Loucy (cell line): ENCODE measurements around the gene ZPBP2.

Source experiments
- H2AFZ ChIP-seq: fragments of 200-600 bp; sonication (generic); 2 replicates; pipeline ENCODE4 v1.6.0; 2016; ENCODE audit warnings: antibody characterized with exemption, mild to moderate bottlenecking, low read length, moderate library complexity
- H3F3A ChIP-seq: fragments of 200-600 bp; 2 replicates; pipeline ENCODE4 v1.6.0; 2016; ENCODE audit warnings: antibody characterized with exemption, low read depth, mild to moderate bottlenecking
- H3K27me3 ChIP-seq: fragments of 200-600 bp; sonication (generic); 2 replicates; pipeline ENCODE4 v1.6.1; 2014; ENCODE audit warnings: low read length, mild to moderate bottlenecking; ENCODE audit not compliant: insufficient read depth, poor library complexity, severe bottlenecking
- H3K36me3 ChIP-seq: fragments of 200-600 bp; sonication (generic); 2 replicates; pipeline ENCODE4 v1.6.1; 2016; ENCODE audit warnings: low read length; ENCODE audit not compliant: insufficient read depth
- H3K4me1 ChIP-seq: fragments of 200-600 bp; sonication (generic); 2 replicates; pipeline ENCODE4 v1.5.1; 2014; ENCODE audit warnings: low read length, mild to moderate bottlenecking; ENCODE audit not compliant: insufficient read depth, poor library complexity, severe bottlenecking
- H3K4me2 ChIP-seq: fragments of 200-600 bp; sonication (generic); 2 replicates; pipeline ENCODE4 v1.6.0; 2014; ENCODE audit warnings: antibody characterized with exemption, low read length, low read depth, mild to moderate bottlenecking; ENCODE audit not compliant: poor library complexity, severe bottlenecking
- H3K4me3 ChIP-seq: fragments of 200-600 bp; sonication (generic); 2 replicates; pipeline ENCODE4 v1.5.1; 2014; ENCODE audit warnings: low read length, mild to moderate bottlenecking, mixed read lengths; ENCODE audit not compliant: poor library complexity, severe bottlenecking
- H3K79me2 ChIP-seq: fragments of 200-600 bp; sonication (generic); 2 replicates; pipeline ENCODE4 v1.6.1; 2014; ENCODE audit warnings: low read length; ENCODE audit not compliant: insufficient read depth
- H3K9ac ChIP-seq: fragments of 200-600 bp; sonication (generic); 2 replicates; pipeline ENCODE4 v1.6.0; 2014; ENCODE audit warnings: mild to moderate bottlenecking, low read depth, low read length, moderate library complexity; ENCODE audit not compliant: poor library complexity, severe bottlenecking
- H3K9me2 ChIP-seq: fragments of 200-600 bp; sonication (generic); replicated peaks from 2 replicates; pipeline ENCODE4 v1.6.1; 2016; ENCODE audit warnings: low read depth, low read length, mixed read lengths
- H3K9me3 ChIP-seq: fragments of 200-600 bp; sonication (generic); 2 replicates; pipeline ENCODE4 v1.6.1; 2014; ENCODE audit warnings: mild to moderate bottlenecking, antibody characterized with exemption, low read length, low read depth; ENCODE audit not compliant: insufficient read depth
- H4K20me1 ChIP-seq: fragments of 200-600 bp; sonication (generic); 2 replicates; pipeline ENCODE4 v1.6.0; 2014; ENCODE audit warnings: antibody characterized with exemption, low read length, mild to moderate bottlenecking; ENCODE audit not compliant: insufficient read depth, poor library complexity, severe bottlenecking
- CTCF ChIP-seq: fragments of 200-600 bp; sonication (generic); conservative IDR thresholded peaks from 2 replicates; pipeline ENCODE4 v1.5.1; 2014; ENCODE audit warnings: mild to moderate bottlenecking, antibody characterized with exemption, low read length
- EZH2phosphoT487 ChIP-seq: fragments of 200-600 bp; IDR thresholded peaks from 2 replicates; pipeline ENCODE4 v1.6.1; 2018; ENCODE audit warnings: antibody characterized with exemption, mild to moderate bottlenecking, moderate library complexity, borderline replicate concordance

The ZPBP2 gene

GRCh38 chr17:39924691-39925055 is 56.7 kb downstream of the ZPBP2 start:
- peak overlapping the region; percentile 81 for H3K9ac ChIP-seq
- H3K36me3 ChIP-seq = peaks cover 19% of the 10 kb centered on the region; the same call in 1 of the 2 replicates
- H3K4me2 ChIP-seq = peak overlapping the region; percentile 93
- H3K4me3 ChIP-seq = peak overlapping the region; percentile 86
- no peak for TF ChIP-seq CTCF
- TF ChIP-seq EZH2phosphoT487 = no peak
- peaks cover 47% of the 10 kb centered on the region for H3K79me2 ChIP-seq
- peaks cover 29% of the 10 kb centered on the region for H4K20me1 ChIP-seq
- no peaks in the 10 kb centered on the region for H3K27me3 ChIP-seq
- no peaks in the 10 kb centered on the region for H3K9me3 ChIP-seq
- no peaks in the 10 kb centered on the region for H3F3A ChIP-seq
- no peaks in the 10 kb centered on the region for H3K9me2 ChIP-seq
- H3K4me1 ChIP-seq = peaks cover 50% of the 10 kb centered on the region
- no peak overlapping the region for H2AFZ ChIP-seq

GRCh38 chr17:39925282-39926134 is 57.5 kb downstream of the ZPBP2 start:
- H3K9me3 ChIP-seq = no peaks in the 10 kb centered on the region
- H3K4me3 ChIP-seq = peak overlapping the region; percentile 86
- H3K4me1 ChIP-seq = peaks cover 50% of the 10 kb centered on the region
- H3K9me2 ChIP-seq = no peaks in the 10 kb centered on the region
- H4K20me1 ChIP-seq = peaks cover 29% of the 10 kb centered on the region
- H3K27me3 ChIP-seq = no peaks in the 10 kb centered on the region
- H3K79me2 ChIP-seq = peaks cover 47% of the 10 kb centered on the region
- H2AFZ ChIP-seq = no peak overlapping the region
- H3F3A ChIP-seq = no peaks in the 10 kb centered on the region
- peaks cover 19% of the 10 kb centered on the region; the same call in 1 of the 2 replicates for H3K36me3 ChIP-seq
- peak overlapping the region; percentile 93 for H3K4me2 ChIP-seq
- TF ChIP-seq EZH2phosphoT487 (no peak), CTCF (no peak)
- peak overlapping the region; percentile 81 for H3K9ac ChIP-seq

- H3K9ac ChIP-seq = peak overlapping the region; percentile 81
- H3K9me3 ChIP-seq = no peaks in the 10 kb centered on the region
- peaks cover 19% of the 10 kb centered on the region; the same call in 1 of the 2 replicates for H3K36me3 ChIP-seq
- no peaks in the 10 kb centered on the region for H3K27me3 ChIP-seq
- peaks cover 29% of the 10 kb centered on the region for H4K20me1 ChIP-seq
- peak overlapping the region; percentile 93 for H3K4me2 ChIP-seq
- H3K4me1 ChIP-seq = peaks cover 44% of the 10 kb centered on the region
- H3F3A ChIP-seq = no peaks in the 10 kb centered on the region
- H3K79me2 ChIP-seq = peaks cover 47% of the 10 kb centered on the region
- TF ChIP-seq EZH2phosphoT487 = no peak
- no peak for TF ChIP-seq CTCF
- no peaks in the 10 kb centered on the region for H3K9me2 ChIP-seq
- peak overlapping the region; percentile 86 for H3K4me3 ChIP-seq
- no peak overlapping the region for H2AFZ ChIP-seq
Measured at GRCh38 chr17:39926135-39926587, 58.2 kb downstream of the ZPBP2 start.
